ENCODE results near the gene RPS3A.
"Not testable (repeated sequence)": the region's sequence is repeated elsewhere in the genome, so short reads cannot be mapped to it uniquely, and the experiment has no call there.

The RPS3A gene
- total RNA-seq: 136 to 377 (median 256) reads per million in 18 experiments

DNA sequence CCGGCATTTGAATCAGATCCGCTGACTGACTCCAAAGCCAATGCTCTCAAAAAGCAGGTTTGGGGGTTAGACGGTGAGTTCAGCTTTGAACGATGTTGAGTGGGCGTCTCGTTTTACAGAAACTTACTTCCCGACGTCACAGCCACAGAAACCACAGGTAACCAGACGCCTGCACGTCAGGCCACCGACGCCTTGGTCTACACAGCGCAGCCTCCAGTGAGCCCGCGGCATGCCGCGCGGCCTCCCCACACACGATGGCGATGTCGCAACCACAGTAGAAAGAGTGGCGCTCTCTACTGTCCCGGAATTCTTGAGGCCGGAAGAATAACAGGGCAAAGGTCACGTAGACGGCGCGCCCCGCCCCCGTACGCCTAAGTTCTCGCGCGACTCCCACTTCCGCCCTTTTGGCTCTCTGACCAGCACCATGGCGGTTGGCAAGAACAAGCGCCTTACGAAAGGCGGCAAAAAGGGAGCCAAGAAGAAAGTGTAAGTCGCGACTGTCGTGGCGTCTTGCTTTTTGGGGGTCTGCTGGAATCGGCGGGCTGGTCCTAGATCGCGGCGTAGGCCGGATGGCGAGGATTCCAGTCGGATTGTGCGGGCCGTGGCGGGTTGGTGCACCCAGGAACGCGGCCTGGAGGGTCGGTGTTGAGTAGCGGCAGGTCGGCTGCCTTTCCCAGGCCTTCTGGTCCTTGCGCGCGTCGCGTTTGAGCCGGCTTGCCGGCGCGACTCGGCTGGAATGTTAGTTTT, at the start of gene RPS3A:
Gene RPS3A (plus strand): TSS at position 400 of the 747 bp plus-strand sequence. CDS start 25 bp downstream, at position 425.
- peak; percentile 98 for DNase-seq

GRCh38 chr4:151052785-151053184, 46.6 kb upstream of the RPS3A start:
- no peak for DNase-seq

GRCh38 chr4:151055539-151055938, 43.9 kb upstream of the RPS3A start:
- DNase-seq: no peak

GRCh38 chr4:151063143-151063542, 36.3 kb upstream of the RPS3A start:
- DNase-seq: not testable (repeated sequence)

- DNase-seq: no peak
These were observed 32.0 kb upstream of the RPS3A start for GRCh38 chr4:151067316-151067970.

GRCh38 chr4:151074416-151074916, 25.0 kb upstream of the RPS3A start:
- no peak for DNase-seq

DNA sequence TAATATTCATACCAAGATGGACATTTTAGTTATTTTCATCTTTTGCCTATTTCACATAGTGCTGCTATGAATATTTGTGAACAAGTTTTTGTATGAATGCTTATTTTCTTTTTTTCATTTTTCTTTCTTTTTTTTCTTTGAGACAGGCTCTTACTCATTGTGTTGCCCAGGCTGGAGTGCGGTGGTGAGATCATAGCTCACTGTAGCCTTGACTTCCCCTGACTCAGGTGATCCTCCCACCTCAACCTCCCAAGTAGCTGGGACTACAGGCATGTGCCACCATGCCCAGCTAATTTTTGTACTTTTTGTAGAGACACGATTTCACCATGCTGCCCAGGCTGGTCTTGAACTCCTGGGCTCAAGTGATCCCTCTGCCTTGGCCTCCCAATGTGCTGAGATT, 21.4 kb upstream of the RPS3A start:
- not testable (repeated sequence) for DNase-seq

DNA sequence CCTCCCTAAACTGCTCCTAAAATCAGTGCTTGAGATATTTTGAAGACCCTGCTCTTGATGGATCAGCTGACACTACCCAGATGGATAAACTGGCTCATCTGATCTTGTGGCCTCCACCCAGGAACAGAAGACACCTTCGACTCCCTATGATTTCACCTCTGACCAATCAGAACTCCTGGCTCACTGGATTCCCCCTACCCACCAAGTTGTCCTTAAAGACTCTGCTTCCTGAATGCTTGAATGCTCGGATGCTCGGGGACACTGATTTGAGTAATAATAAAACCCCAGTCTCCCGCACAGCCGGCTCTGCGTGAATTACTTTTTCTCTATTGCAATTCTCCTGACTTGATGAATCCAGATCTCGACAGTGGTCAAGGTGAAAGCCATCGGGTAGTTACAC, 12.0 kb upstream of the RPS3A start:
- DNase-seq: no peak

- no peak for DNase-seq
These were observed 8.4 kb upstream of the RPS3A start for GRCh38 chr4:151091047-151091446.

DNA sequence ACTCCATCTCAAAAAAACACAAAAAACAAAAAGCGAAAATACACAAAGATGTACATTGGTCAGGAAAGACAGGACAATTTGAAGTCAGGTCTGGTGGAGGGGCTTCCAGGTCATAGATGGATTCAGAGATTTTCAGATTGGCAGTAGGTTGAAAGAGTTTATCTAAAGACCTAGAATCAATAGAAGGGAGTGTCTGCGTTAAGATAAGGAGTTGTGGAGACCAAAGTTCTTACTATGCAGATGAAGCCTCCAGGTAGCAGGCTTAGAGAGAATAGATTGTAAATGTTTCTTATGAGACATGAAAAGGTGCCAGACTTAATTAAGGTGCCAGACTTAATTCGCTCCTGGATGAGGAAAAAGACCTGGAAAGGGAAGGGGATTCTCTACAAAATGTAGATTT, 6.9 kb upstream of the RPS3A start:
- DNase-seq: no peak

GRCh38 chr4:151093203-151093602, 6.2 kb upstream of the RPS3A start:
- DNase-seq: no peak

GRCh38 chr4:151094290-151094751, 5.1 kb upstream of the RPS3A start:
- no peak for DNase-seq

- DNase-seq: no peak
These were observed 4.3 kb upstream of the RPS3A start for GRCh38 chr4:151095142-151095541.

DNA sequence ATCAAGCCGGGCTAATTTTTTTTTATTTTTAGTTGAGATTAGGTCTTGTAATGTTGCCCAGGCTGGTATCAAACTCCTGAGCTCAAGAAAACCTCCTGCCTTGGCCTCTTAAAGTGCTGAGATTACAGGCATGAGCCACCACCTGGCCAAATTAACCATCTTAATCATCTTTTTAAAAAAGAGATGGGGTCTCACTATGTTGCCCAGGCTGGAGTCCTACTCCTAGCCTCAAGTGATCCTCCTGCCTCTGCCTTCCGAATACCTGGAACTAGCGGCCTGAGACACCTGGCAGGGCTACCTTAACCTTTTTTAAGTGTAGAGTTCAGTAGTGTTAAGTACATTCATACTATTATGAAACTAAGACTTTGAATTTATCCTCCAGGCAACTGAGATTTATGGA, 1.7 kb upstream of the RPS3A start:
- DNase-seq: no peak

DNA sequence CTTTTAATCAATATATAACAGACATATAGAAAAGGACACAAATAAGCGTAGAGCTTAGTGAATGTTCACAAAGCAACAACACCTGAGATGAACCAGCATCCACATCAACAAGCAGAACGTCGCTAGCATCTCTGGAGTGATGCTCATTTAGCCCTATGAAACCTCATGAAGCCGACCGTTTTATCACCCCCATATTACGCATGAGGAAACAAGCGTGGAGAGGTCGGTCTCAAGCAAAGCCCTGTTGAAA, 524 bp upstream of the RPS3A start:
- no peak for DNase-seq

- peak in 1 of 2 donors; percentile 24 for DNase-seq
These were observed 569 bp downstream of the RPS3A start for GRCh38 chr4:151099976-151100417.

DNA sequence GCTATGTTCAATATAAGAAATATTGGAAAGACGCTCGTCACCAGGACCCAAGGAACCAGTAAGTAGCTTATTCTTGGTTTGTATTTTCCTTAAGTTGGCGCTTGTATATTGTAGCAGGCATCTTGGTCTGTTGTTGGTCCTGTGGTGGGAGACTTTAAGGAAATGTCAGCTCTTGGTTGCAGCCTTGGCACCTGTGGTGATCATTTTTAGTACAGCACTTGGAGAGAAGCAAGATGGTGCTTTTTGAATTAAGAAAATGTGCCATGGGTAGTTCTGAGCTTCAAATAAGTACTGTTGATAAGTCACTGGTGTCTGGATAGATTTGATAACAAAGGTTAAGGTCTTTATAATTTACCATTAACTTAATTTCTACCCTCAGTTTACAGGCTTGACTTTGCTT, 1.1 kb downstream of the RPS3A start:
- DNase-seq: no peak

- DNase-seq: no peak
These were observed 4.3 kb downstream of the RPS3A start for GRCh38 chr4:151103758-151104157.

- no peak for DNase-seq
These were observed 5.2 kb downstream of the RPS3A start for GRCh38 chr4:151104621-151105020.

GRCh38 chr4:151105454-151106032, 6.1 kb downstream of the RPS3A start:
- no peak for DNase-seq

GRCh38 chr4:151107063-151107462, 7.6 kb downstream of the RPS3A start:
- DNase-seq: no peak

DNA sequence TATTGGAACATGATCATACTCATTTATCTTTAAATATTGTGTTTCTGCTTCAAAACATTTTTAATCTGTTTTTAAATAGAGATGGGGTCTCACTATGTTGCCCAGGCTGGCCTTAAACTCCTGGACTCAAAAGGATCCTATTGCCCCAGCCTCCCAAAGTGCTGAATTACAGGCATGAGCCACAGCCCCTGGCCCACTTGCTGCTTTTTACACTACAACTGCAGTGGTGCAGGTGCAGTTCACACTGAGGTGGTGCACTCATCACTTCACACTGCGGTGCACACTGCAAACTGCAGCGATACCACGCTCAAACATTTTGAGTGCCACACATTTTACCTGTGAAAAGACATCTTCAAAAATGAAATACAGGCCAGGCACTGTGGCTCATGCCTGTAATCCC, 10.8 kb downstream of the RPS3A start:
- no peak for DNase-seq

GRCh38 chr4:151114338-151114737, 14.9 kb downstream of the RPS3A start:
- DNase-seq: no peak

GRCh38 chr4:151114986-151115385, 15.6 kb downstream of the RPS3A start:
- DNase-seq: no peak
